HK-2 (cell line): Measurements from ENCODE around the gene PYY.
"Not testable (repeated sequence)": the region's sequence is repeated elsewhere in the genome, so short reads cannot be mapped to it uniquely, and the experiment has no call there.

Source experiments
- DNase-seq: peaks from one replicate; pipeline ENCODE4 v3.0.0-alpha.2; 2018; ENCODE audit not compliant: unreplicated experiment

The PYY gene

GRCh38 chr17:43953746-43954145 lies at the start of gene PYY:
Gene PYY, minus strand, starts transcription at chr17:43953940. Its CDS starts 457 bp downstream, at chr17:43953483.
- no peak for DNase-seq

- DNase-seq: no peak
Measured at GRCh38 chr17:44002141-44002848, 48.6 kb upstream of the PYY start.

GRCh38 chr17:44001461-44001920 lies 47.8 kb upstream of the PYY start:
- DNase-seq: no peak

- DNase-seq: no peak
Measured at GRCh38 chr17:44000871-44001460, 47.2 kb upstream of the PYY start.

GRCh38 chr17:44000141-44000860 lies 46.6 kb upstream of the PYY start:
- no peak for DNase-seq

- DNase-seq: no peak
Measured at GRCh38 chr17:43999024-43999423, 45.3 kb upstream of the PYY start.

GRCh38 chr17:43998552-43998951 lies 44.8 kb upstream of the PYY start:
- DNase-seq: no peak

GRCh38 chr17:43997180-43997579 lies 43.4 kb upstream of the PYY start:
- not testable (repeated sequence) for DNase-seq

GRCh38 chr17:43995150-43995471 lies 41.4 kb upstream of the PYY start:
- no peak for DNase-seq

GRCh38 chr17:43994272-43995149 lies 40.8 kb upstream of the PYY start:
- peak; percentile 70 for DNase-seq

GRCh38 chr17:43992641-43993040 lies 38.9 kb upstream of the PYY start:
- DNase-seq: no peak

GRCh38 chr17:43988301-43988700 lies 34.6 kb upstream of the PYY start:
- no peak for DNase-seq

- no peak for DNase-seq
Measured at GRCh38 chr17:43987131-43988021, 33.6 kb upstream of the PYY start.

- no peak for DNase-seq
Measured at GRCh38 chr17:43986225-43986981, 32.7 kb upstream of the PYY start.

- DNase-seq: no peak
Measured at GRCh38 chr17:43984521-43984920, 30.8 kb upstream of the PYY start.

GRCh38 chr17:43983515-43984411 lies 30.0 kb upstream of the PYY start:
- DNase-seq: no peak

- DNase-seq: no peak
Measured at GRCh38 chr17:43983196-43983514, 29.4 kb upstream of the PYY start.

GRCh38 chr17:43982171-43982570 lies 28.4 kb upstream of the PYY start:
- DNase-seq: no peak

GRCh38 chr17:43979671-43980070 lies 25.9 kb upstream of the PYY start:
- no peak for DNase-seq
